GM12875 (cell line): ENCODE data around the gene ZFHX3.
"Not testable (repeated sequence)": the region's sequence is repeated elsewhere in the genome, so short reads cannot be mapped to it uniquely, and the experiment has no call there.

Experiments used
- H3K4me3 ChIP-seq: one replicate; pipeline ENCODE4 v1.5.1; 2011; ENCODE audit warnings: low read depth, low read length, control low read depth
- TF ChIP-seq, protein P1 (sequence below): IDR thresholded peaks from 2 replicates; pipeline ENCODE4 v1.5.1; 2011; ENCODE audit warnings: low read depth, mild to moderate bottlenecking, control low read depth, inconsistent platforms, low read length, moderate library complexity, borderline replicate concordance; ENCODE audit not compliant: insufficient read depth

Gene ZFHX3

DNA sequence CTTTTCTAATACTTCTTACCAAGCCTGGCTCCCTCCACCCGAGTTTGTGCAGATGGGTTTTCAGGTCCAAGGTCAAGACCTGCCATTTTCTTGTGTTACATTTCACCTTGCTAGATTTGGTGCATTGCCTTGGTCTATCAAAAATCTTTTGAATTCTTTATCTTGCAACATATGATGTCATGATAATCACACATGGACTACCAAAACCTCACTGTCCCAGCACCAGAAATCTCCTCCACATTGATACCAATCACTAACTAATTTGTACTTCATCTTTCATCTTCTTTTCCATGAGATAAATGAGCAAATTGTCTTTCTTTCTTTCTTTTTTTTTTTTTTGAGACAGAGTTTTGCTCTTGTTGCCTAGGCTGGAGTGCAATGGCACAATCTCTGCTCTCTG lies 33.0 kb upstream of the ZFHX3 start:
- no peak overlapping the region for H3K4me3 ChIP-seq
- TF ChIP-seq, protein P1, sequence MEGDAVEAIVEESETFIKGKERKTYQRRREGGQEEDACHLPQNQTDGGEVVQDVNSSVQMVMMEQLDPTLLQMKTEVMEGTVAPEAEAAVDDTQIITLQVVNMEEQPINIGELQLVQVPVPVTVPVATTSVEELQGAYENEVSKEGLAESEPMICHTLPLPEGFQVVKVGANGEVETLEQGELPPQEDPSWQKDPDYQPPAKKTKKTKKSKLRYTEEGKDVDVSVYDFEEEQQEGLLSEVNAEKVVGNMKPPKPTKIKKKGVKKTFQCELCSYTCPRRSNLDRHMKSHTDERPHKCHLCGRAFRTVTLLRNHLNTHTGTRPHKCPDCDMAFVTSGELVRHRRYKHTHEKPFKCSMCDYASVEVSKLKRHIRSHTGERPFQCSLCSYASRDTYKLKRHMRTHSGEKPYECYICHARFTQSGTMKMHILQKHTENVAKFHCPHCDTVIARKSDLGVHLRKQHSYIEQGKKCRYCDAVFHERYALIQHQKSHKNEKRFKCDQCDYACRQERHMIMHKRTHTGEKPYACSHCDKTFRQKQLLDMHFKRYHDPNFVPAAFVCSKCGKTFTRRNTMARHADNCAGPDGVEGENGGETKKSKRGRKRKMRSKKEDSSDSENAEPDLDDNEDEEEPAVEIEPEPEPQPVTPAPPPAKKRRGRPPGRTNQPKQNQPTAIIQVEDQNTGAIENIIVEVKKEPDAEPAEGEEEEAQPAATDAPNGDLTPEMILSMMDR, result no peak

DNA sequence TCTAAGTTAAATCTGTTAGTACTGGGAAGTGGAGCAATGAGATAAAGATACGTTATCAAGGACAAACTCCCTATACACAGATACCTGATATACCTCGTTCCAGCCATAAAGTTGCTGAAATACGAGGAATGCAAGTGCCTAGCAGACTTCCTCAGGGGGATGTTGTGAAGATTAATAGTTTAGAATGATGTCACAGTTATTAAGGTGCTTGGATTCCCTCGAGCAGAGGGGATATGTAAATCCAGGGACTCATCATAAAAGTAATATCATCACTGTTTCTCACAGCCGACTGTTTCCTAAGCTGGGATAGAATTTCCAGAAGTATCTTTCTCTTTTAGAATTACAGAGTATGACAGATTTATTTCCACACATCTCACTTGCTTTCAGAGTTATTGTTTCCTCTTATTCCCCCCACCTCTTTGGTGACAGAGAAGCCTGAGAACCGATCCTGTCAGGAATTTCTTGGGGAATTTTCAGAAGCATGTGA lies 28.4 kb upstream of the ZFHX3 start:
- TF ChIP-seq, protein P1, result no peak
- H3K4me3 ChIP-seq, result no peak overlapping the region

DNA sequence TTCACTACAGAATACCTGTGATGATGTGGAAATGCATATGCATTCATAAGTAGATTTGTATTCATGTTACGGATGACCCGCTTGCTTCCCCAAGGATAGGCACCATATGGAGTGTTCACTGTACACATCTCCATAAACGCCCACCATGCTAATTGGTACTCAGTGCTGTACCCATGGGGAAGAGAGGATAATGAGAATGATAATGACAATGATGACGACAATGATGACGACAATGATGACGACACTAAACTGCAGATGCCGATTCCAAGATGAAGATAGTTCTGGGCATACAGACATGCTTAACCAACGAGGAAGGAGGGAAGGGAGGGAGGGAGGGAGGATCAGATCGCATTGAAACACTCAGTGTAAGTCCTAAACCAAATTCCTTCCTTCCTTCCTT lies 26.5 kb upstream of the ZFHX3 start:
- TF ChIP-seq, protein P1, result no peak
- no peak overlapping the region for H3K4me3 ChIP-seq

DNA sequence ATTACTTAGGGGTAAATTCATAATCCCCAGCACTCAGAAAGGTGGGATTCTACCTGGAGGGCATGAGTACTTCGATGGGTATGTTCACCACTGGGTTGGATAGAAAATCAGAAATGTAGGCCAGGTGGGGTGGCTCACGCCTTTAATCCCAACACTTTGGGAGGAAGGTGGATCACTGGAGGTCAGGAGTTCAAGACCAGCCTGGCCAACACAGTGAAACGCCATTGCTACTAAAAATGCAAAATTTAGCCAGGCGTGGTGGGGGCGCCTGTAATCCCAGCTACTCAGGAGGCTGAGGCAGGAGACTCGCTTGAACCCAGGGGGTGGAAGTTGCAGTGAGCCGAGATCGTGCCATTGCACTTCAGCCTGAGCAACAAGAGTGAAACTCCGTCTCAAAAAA lies 24.1 kb upstream of the ZFHX3 start:
- not testable (repeated sequence) for H3K4me3 ChIP-seq

DNA sequence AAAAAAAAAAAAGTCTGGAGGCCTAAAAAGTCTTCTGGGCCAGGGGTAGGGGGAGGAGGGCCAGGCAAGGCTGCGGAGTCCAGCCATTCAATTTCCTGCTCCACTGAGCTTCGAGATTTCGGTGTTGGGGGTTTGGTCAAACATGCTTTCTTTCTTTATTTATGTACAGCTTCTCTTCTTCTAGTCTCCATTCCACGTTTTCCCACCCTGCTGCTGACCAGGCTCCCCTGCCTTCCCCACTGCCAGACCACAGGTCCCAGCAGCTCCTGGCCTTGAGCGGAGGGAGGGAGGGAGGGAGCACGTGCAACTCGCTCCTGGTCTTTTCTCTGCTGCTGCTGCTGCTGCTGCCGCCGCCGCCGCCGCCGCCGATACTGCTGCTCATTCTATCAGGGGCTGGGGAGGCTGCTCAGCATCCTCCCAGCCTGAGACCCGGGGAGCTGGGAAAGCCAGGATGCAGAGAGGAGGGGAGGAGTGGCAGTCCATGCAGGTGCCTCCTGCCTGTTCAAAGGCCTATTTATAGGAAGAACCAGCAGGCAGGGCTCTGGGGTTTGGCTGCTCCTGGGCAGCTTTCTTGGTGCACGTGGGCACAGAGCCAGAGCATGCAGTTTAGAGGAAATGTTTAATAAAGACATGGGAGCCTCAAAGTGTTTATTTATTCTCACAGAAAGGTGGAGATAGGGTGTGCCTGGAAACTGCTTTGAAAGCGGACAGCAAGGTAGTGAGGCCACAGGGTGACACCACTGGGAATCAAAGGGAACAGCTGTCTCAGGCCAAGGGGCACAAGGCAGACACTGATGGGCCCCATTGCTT lies 23.4 kb upstream of the ZFHX3 start:
- TF ChIP-seq, protein P1, result no peak
- no peak overlapping the region for H3K4me3 ChIP-seq

DNA sequence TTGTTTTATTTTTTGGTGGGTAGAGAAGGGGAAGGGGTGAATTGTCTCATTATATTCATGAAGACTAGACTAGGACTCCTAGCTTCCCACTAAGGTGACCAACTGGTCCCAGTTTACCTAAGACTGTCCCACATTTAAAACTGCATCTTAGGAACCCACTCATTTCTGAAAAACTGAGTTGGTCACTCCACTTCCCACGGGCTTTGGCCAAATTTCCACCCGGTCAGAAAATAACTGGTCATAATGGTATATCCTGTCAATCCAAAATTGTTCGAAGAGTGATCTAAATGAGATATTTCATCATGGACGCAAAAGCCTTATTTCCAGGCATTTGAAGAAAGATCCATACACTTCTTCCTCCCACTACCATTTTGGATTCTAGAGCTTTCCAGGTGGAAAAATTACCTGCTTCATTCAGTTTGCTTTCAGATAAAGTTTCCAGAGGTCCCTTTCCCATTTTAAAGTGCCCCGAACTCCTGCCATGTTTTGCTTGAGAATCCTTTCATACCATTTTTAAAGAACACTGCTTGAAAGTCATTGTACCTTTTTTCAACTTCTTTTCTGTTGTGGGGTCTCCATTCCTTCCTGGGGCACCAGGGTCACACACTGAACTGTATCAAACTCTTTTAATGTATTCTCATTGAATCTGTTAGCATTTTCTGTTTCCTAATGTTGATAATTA lies 21.8 kb upstream of the ZFHX3 start:
- no peak overlapping the region for H3K4me3 ChIP-seq
- TF ChIP-seq, protein P1, result no peak

DNA sequence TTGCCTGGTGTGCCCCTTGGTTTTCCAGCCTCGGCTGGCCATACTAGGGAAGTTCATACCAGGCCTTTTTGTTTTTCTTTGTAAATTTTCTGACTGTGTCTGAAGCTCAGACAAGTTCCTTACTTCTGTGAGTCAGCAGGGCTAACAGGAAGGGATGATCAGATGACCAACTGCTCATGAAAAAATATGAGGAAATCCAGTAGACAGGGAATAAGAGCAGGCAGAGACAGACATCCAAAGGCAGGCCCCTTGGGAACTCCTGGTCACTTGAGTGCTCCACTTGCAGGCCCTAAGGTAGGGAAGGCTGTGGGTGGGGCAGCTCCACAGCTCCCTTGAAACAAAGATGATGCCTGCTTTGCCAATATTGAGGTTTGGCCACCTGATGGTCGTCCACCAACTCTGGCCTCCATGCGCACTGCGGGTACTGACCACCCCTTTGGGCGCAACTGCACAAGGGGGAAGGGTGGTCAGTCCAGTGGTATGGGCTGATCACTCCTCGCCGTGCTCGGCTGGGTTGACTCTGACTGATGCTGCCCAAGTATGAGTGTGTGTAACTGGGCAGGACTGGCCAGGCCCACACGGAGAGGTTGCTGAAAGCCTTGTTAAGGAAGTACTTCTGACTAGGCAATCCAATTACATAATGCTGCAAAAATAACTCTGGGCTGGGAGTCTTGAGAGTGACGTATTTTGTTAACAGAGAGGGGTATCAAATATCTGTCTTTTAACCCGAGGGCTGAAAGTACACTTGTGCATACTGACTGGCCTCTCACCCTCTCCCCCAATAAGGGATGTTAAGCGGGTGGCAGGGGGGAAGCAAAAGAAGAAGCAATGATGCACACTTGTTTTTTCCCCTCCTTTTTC lies 20.8 kb upstream of the ZFHX3 start:
- no peak overlapping the region for H3K4me3 ChIP-seq
- TF ChIP-seq, protein P1, result no peak
